ENCODE data around the gene RAD18. TPM values are rescaled to one million over a fixed set of nuclear protein-coding genes. Genes with fewer than 3 reads are reported as not detected.
A peak's percentile ranks its signal among the peaks of the same experiment; 100 is the strongest.

The RAD18 gene
- total and polyA plus RNA-seq, 9 donors = 2.9 to 9.2 (median 7.8) TPM

- Histone ChIP-seq H3K27ac (peak overlapping the region; percentile 14 to 78), H3K36me3 (no peaks in the 10 kb centered on the region), H3K4me1 (ENCODE audit: insufficient read depth) (peaks cover 4% of the 10 kb centered on the region), H3K27me3 (no peaks in the 10 kb centered on the region), H3K9me3 (no peaks in the 10 kb centered on the region), H3K4me3 (no peak overlapping the region)
- intact Hi-C loops (cut with DNase I) = no loop called here
- no peak for DNase-seq
- WGBS, 3 donors = 62 to 80% (median 64%) methylated on average over 2 of the region's 2 CpGs
- TF ChIP-seq CTCF (IDR thresholded peaks at IDR 0.05) = no peak
- no peak for TF ChIP-seq EP300 (IDR thresholded peaks at IDR 0.05)
- TF ChIP-seq POLR2A (IDR thresholded peaks at IDR 0.05) = no peak
Observed at GRCh38 chr3:8996216-8996615, 32.9 kb upstream of the RAD18 start.

GRCh38 chr3:8994226-8994625, 31.0 kb upstream of the RAD18 start:
- intact Hi-C loops (cut with DNase I) = loop anchor here in 3 of 4 donors (5.0 kb wide), 3 partner anchors 68 to 308 kb away; no protein-coding TSS in a partner anchor
- DNase-seq = no peak
- Histone ChIP-seq H3K36me3 (no peaks in the 10 kb centered on the region), H3K4me3 (no peak overlapping the region), H3K27me3 (no peaks in the 10 kb centered on the region), H3K4me1 (ENCODE audit: insufficient read depth) (peaks cover 4% of the 10 kb centered on the region), H3K9me3 (no peaks in the 10 kb centered on the region), H3K27ac (no peak overlapping the region)
- 94 to 96% (median 96%) methylated on average over 15 of the region's 15 CpGs for WGBS, 3 donors
- no peak for TF ChIP-seq CTCF (IDR thresholded peaks at IDR 0.05)
- TF ChIP-seq EP300 (IDR thresholded peaks at IDR 0.05) = no peak

GRCh38 chr3:8993331-8993730, 30.1 kb upstream of the RAD18 start:
- DNase-seq = no peak
- H3K9me3 ChIP-seq = no peaks in the 10 kb centered on the region
- peaks cover 4% of the 10 kb centered on the region for H3K4me1 ChIP-seq (ENCODE audit: insufficient read depth)
- 74 to 100% (median 92%) methylated on average over 5 of the region's 5 CpGs for WGBS, 3 donors
- H3K36me3 ChIP-seq = no peaks in the 10 kb centered on the region
- no peak overlapping the region for H3K27ac ChIP-seq
- H3K4me3 ChIP-seq = no peak overlapping the region
- no peaks in the 10 kb centered on the region for H3K27me3 ChIP-seq
- intact Hi-C loops (cut with DNase I) = loop anchor here in 3 of 4 donors (5.0 kb wide), 3 partner anchors 69 to 309 kb away; no protein-coding TSS in a partner anchor
- no peak for TF ChIP-seq EP300 (IDR thresholded peaks at IDR 0.05)
- TF ChIP-seq POLR2A (IDR thresholded peaks at IDR 0.05) = no peak
- no peak for TF ChIP-seq CTCF (IDR thresholded peaks at IDR 0.05)

GRCh38 chr3:8992854-8993253, 29.6 kb upstream of the RAD18 start:
- H3K4me3 ChIP-seq = no peak overlapping the region
- no peaks in the 10 kb centered on the region for H3K27me3 ChIP-seq
- intact Hi-C loops (cut with DNase I) = loop anchor here in 3 of 4 donors (5.0 kb wide), 3 partner anchors 69 to 309 kb away; no protein-coding TSS in a partner anchor
- DNase-seq = no peak
- H3K4me1 ChIP-seq (ENCODE audit: insufficient read depth) = peaks cover 4% of the 10 kb centered on the region
- H3K9me3 ChIP-seq = no peaks in the 10 kb centered on the region
- H3K36me3 ChIP-seq = no peaks in the 10 kb centered on the region
- TF ChIP-seq EP300 (IDR thresholded peaks at IDR 0.05) (no peak), POLR2A (IDR thresholded peaks at IDR 0.05) (no peak), CTCF (IDR thresholded peaks at IDR 0.05) (no peak)
- H3K27ac ChIP-seq = no peak overlapping the region
- WGBS, 3 donors = 82 to 85% (median 82%) methylated on average over 11 of the region's 11 CpGs

All from ovary (tissue), 9 donors.